GM12875 (cell line): Measurements from ENCODE around the gene APBA1.

Experiments used
- H3K4me3 ChIP-seq: one replicate; pipeline ENCODE4 v1.5.1; 2011; ENCODE audit warnings: low read depth, low read length, control low read depth
- TF ChIP-seq, protein P1 (sequence below): IDR thresholded peaks from 2 replicates; pipeline ENCODE4 v1.5.1; 2011; ENCODE audit warnings: low read depth, mild to moderate bottlenecking, control low read depth, inconsistent platforms, low read length, moderate library complexity, borderline replicate concordance; ENCODE audit not compliant: insufficient read depth

APBA1 gene

DNA sequence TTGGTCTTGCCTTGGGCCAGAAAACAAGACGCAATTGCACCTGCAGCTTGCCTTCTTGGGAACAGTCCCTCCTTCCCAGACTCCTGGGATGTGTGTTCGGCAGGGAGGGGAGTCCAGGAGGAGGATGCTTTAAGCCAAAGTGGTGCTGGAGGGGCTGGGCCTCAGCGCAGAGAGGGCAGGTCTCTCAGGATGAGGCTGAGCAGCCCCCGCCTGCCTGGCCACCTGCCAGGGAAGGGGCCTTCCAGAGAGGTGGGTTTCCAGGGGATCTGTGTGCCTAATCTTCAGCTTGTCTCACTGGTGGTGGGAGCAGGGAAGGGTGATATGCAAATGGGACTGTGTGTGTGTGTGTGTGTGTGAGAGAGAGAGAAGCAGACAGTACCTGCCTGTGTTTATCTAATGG, 242.0 kb downstream of the APBA1 start:
- TF ChIP-seq, protein P1, sequence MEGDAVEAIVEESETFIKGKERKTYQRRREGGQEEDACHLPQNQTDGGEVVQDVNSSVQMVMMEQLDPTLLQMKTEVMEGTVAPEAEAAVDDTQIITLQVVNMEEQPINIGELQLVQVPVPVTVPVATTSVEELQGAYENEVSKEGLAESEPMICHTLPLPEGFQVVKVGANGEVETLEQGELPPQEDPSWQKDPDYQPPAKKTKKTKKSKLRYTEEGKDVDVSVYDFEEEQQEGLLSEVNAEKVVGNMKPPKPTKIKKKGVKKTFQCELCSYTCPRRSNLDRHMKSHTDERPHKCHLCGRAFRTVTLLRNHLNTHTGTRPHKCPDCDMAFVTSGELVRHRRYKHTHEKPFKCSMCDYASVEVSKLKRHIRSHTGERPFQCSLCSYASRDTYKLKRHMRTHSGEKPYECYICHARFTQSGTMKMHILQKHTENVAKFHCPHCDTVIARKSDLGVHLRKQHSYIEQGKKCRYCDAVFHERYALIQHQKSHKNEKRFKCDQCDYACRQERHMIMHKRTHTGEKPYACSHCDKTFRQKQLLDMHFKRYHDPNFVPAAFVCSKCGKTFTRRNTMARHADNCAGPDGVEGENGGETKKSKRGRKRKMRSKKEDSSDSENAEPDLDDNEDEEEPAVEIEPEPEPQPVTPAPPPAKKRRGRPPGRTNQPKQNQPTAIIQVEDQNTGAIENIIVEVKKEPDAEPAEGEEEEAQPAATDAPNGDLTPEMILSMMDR, result no peak
- H3K4me3 ChIP-seq, result no peak overlapping the region

DNA sequence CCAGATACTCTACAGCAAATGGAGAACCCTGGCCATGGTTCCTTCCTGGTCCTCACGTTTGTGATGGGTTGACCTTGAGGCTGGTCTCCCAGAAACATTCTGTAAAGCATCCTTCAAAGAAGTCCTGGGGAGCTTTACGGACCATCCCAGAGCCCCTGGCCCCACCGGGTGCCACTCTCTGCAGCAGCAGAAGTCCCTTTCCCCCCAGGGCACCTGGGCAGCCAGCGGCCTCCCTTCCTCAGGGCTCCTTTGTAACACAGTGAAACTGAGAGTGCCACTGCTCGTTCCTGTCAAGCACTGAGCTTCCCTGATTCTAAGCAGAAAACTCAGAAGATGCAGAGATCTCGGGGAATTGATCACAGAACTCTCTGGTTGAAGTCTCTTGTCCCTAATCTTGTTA, 242.9 kb downstream of the APBA1 start:
- TF ChIP-seq, protein P1, result no peak
- H3K4me3 ChIP-seq, result no peak overlapping the region

DNA sequence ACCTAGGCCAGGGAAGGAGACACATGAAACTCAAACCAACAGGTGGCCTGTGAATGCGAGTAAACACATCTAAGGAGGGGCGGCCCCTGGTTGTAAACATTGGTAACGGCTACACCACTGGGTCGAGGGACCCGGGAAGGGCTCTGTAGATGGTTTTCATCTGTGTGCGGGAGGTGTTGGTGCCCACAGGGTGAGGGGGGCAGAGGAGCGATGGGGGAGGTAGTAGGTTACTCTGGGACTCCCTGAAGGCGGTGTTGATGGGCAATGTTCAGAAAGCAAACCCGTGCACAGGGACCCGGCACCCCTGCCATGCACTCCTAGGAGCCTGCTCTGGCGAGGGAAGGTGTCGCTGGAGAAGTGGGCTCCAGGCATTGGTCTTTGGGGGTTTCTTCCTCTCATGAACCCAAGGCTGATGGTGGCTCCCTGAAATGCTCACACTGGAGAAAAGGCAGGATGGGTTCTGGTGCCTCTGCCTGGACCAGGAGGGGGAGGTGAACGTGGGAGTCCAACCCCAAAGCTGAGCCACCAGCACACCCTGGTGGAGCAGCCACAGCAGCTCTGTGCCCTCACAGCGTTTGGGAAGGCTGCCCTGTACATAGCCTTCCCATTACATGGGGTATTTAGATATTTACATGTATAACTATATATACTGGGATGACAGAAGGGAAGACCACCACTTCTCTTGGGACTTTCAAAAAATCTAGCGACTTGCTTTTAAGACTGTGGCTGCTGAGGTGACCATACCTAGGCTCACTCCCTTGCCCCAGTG, 244.0 kb downstream of the APBA1 start:
- TF ChIP-seq, protein P1, result no peak
- H3K4me3 ChIP-seq, result no peak overlapping the region

DNA sequence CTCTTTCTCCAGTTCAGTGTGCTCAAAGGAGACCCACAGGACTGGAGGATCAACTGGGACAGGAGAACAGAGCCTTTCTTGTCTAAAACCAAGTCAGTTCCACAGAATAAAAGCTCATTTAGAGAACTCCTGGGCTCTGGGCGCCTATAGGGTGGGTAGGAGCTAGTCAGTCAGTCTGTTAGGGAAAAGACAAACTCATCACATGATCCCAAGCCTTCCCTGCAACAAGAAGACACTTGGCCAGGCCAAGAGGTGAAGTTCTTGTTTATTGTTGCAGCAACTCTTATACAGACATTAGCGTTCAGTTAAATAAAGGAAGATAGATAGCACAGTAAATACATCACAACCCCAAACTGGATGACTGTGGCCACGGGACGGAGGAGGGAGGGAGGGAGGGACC, 244.9 kb downstream of the APBA1 start:
- TF ChIP-seq, protein P1, result no peak
- no peak overlapping the region for H3K4me3 ChIP-seq

DNA sequence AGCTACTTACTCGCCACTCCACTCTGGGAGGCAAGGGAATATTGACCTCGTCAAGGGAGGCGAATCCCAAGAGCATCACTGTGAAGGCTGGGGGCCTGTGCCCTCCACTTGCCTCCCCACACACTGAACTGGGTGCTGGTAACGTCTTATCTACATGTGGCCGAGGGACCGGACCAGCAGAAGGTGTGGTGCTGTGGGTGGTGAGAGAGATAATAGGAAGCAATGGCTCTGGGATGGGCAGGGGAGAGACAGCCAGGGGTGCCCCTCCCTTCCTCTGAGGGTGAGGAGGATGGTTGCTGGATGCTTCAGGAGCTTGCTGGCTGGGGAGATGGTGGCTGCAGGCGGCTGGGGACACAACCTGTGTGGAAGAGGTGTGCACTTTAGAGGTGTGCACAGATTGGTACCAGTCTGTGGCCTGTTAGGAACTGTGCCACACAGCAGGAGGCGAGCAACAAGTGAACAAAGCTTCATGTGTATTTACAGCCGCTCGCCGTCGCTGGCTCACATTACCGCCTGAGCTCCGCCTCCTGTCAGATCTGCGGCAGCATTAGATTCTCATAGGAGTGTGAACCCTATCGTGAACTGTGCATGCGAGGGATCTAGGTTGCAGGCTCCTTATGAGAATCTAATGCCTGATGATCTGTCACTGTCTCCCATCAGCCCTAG, 246.9 kb downstream of the APBA1 start:
- H3K4me3 ChIP-seq, result no peak overlapping the region
- TF ChIP-seq, protein P1, result no peak

DNA sequence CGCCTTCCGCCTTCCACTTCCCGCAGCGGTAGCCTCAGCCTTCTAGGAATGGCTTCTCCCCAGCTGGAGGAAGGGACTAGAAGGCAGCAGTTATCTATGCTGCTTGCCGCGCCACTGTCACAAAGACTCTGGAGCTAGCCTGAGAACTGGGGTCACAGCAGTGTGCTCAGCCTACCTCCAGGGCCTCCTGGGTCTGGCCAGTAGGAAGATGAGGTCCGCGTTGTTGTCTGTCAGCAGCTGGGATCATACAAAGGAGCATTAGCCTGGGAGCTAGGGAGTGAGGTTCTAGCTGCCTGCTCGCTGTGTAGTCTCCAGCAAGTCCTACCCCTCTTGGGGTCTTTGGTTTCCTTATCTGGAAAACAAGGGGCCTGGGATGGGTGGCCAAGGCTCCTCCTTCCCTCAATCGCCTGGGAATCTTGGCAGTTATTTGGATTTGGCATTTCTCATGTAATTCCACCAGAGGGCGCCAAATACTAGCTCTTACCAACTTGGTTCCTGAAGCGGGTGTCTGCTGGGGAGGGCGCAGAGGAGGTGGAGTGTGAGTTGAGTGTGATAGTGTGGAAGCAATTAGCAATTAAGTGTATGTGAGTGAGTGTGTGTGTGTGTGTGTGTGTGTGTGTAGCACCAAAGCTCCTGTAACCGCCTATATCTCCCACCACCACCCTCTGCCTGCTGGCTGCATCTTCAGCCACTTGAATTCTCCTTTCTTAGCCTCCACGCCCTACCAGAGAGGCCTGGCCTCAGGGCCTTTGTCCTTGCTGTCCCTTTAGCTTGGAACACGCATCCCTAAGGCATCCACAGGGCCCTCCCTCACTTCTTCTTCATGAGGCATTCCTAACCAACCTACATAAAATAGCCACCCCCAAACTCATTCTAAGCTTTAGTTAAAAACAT, 250.0 kb downstream of the APBA1 start:
- TF ChIP-seq, protein P1, result peak; percentile 58
- H3K4me3 ChIP-seq, result no peak overlapping the region
